ENCODE data around the gene GTF2A2.

- no peak for TF ChIP-seq ZNF785 (tag by site-specific recombination; IDR thresholded peaks at IDR 0.05)
- no peak for TF ChIP-seq ZNF280D (tag by site-specific recombination; IDR thresholded peaks at IDR 0.05)
- no peak for TF ChIP-seq SP2 (tag by site-specific recombination; IDR thresholded peaks at IDR 0.05)
- TF ChIP-seq ZNF544 (tag by site-specific recombination; IDR thresholded peaks at IDR 0.05): no peak
Measured at GRCh38 chr15:59590027-59590426, 67.3 kb downstream of the GTF2A2 start.
